HepG2 (cell line): Measurements from ENCODE around the gene QKI. TPM values are rescaled to one million over a fixed set of nuclear protein-coding genes. Genes with fewer than 3 reads are reported as not detected.

Experiments
- ATRX ChIP-seq: sonication (generic); formaldehyde crosslinking; IDR thresholded peaks from 2 replicates; pipeline ENCODE4 v1.4.0; 2020; ENCODE audit warnings: missing genetic modification reagents, borderline replicate concordance
- KDM1A ChIP-seq: IDR thresholded peaks from 2 replicates; pipeline ENCODE4 v1.6.1; 2016; ENCODE audit warnings: missing compliant biosample characterization
- MIER3 ChIP-seq: IDR thresholded peaks from 2 replicates; pipeline ENCODE4 v1.6.1; 2016; ENCODE audit warnings: missing compliant biosample characterization, borderline replicate concordance
- RNF2 ChIP-seq: fragments of 450-650 bp; conservative IDR thresholded peaks from 2 replicates; pipeline ENCODE4 v1.6.1; 2016; ENCODE audit warnings: low read depth
- STAT5B ChIP-seq: sonication (generic); formaldehyde crosslinking; IDR thresholded peaks from 2 replicates; pipeline ENCODE4 v1.4.0; 2020; ENCODE audit warnings: missing genetic modification reagents
- ZNF12 ChIP-seq: sonication (generic); formaldehyde crosslinking; IDR thresholded peaks from 2 replicates; pipeline ENCODE4 v1.5.0; 2020; ENCODE audit warnings: missing genetic modification reagents
- ZNF232 ChIP-seq: sonication (generic); formaldehyde crosslinking; IDR thresholded peaks from 2 replicates; pipeline ENCODE4 v1.4.0; 2020; ENCODE audit warnings: missing genetic modification reagents, borderline replicate concordance
- ZNF337 ChIP-seq: sonication (generic); formaldehyde crosslinking; IDR thresholded peaks from 2 replicates; pipeline ENCODE4 v1.5.1; 2020; ENCODE audit warnings: missing genetic modification reagents, low read depth, mild to moderate bottlenecking, borderline replicate concordance
- ZNF589 ChIP-seq: sonication (generic); formaldehyde crosslinking; conservative IDR thresholded peaks from 2 replicates; pipeline ENCODE4 v1.8.0; 2022; ENCODE audit warnings: mild to moderate bottlenecking, moderate library complexity, missing genetic modification reagents
- ZNF773 ChIP-seq: sonication (generic); formaldehyde crosslinking; IDR thresholded peaks from 2 replicates; pipeline ENCODE4 v1.4.0; 2020; ENCODE audit warnings: missing genetic modification reagents, borderline replicate concordance
- polyA plus RNA-seq, 8 experiments: library from polyadenylated mRNA; depleted of rRNA in 3 of 8; stranded (reverse) in 7 of 8; unstranded in 1 of 8; fragments of >200 nt; fragmentation: Illumina TruSeq in 4 of 8; extraction: Trizol in 4 of 8; gene quantifications; 2 replicates each; pipeline versions ENCODE4 v1.2.1 to v1.2.3, GENCODE V29; 2011 to 2016; ENCODE audit warnings: low read depth in 4 of 8, missing spikeins in 1 of 8, mixed read lengths in 1 of 8; ENCODE audit not compliant: insufficient read depth in 1 of 8
- total RNA-seq, 5 experiments: library from RNA; depleted of rRNA; stranded (reverse); fragments of >200 nt; fragmentation: Illumina TruSeq; extraction: Trizol; gene quantifications; 2 replicates each; pipeline ENCODE4 v1.2.3, GENCODE V29; 2016; ENCODE audit warnings: low read depth in 1 of 5
- TF ChIP-seq, protein P1 (sequence below): sonication (generic); formaldehyde crosslinking; IDR thresholded peaks from 2 replicates; pipeline ENCODE4 v1.8.0; 2022; ENCODE audit warnings: missing genetic modification reagents, mild to moderate bottlenecking, moderate library complexity, borderline replicate concordance
- TF ChIP-seq, protein P2 (sequence below): IDR thresholded peaks from 2 replicates; pipeline ENCODE4 v1.6.1; 2016; ENCODE audit warnings: missing biosample characterization, missing genetic modification reagents, low read depth
- TF ChIP-seq, protein P3 (sequence below): IDR thresholded peaks from 2 replicates; pipeline ENCODE4 v1.4.0; 2020; ENCODE audit warnings: mild to moderate bottlenecking, missing genetic modification reagents
- TF ChIP-seq, protein P4 (sequence below): sonication (generic); formaldehyde crosslinking; IDR thresholded peaks from 2 replicates; pipeline ENCODE4 v1.5.1; 2020; ENCODE audit warnings: missing genetic modification reagents, mild to moderate bottlenecking, borderline replicate concordance

Gene QKI
- total and polyA plus RNA-seq, 2 of the 13 experiments (the other 11 are each of a cell fraction or from before 2014, with no cell fraction given), result 136 to 137 TPM

DNA sequence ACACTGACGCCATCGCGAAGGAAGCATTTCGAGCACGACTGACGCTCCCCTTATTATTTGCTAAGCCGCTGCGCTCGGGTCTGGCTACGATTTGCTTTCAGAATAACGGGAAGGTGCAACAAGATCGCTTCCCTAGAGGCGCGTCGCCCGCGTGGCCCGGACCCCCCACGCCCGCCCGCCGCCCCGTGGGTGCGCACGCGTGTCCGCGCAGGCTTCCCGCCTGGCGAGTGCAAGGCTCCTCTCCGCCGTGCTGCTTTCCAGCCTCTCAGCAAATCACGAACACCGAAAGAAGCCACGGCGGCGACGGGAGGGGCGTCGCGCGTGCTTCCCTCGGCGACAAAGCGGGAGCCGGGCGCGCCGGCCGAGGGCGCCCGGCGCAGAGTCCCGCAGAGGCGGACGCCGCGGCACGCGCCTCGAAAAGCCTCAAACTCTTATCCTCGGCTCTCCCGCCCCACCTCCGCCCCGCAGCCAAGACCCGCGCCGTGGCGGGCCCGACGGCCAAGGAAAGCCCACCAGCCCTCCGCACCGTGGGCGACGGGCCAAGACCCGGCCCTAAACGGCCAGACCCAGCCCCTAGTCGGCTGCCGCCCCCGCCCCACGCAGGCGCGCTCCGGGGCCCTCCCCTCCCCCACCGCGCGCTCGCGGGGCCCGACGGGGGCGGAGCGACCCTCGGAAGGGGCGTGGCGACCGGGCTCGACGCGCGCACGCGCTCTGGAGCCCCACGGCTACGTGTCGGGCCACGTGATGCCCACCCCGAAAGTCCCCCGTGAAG is 987 bp upstream of the QKI start (continued):
- TF ChIP-seq ZNF589 (CRISPR knock-in tag), result peak; percentile 66; the same call in 1 of the 2 replicates
- TF ChIP-seq, protein P1, sequence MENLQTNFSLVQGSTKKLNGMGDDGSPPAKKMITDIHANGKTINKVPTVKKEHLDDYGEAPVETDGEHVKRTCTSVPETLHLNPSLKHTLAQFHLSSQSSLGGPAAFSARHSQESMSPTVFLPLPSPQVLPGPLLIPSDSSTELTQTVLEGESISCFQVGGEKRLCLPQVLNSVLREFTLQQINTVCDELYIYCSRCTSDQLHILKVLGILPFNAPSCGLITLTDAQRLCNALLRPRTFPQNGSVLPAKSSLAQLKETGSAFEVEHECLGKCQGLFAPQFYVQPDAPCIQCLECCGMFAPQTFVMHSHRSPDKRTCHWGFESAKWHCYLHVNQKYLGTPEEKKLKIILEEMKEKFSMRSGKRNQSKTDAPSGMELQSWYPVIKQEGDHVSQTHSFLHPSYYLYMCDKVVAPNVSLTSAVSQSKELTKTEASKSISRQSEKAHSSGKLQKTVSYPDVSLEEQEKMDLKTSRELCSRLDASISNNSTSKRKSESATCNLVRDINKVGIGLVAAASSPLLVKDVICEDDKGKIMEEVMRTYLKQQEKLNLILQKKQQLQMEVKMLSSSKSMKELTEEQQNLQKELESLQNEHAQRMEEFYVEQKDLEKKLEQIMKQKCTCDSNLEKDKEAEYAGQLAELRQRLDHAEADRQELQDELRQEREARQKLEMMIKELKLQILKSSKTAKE (CRISPR knock-in tag), result peak; percentile 42; the same call in 1 of the 2 replicates
- no peak for TF ChIP-seq ZNF232 (CRISPR knock-in tag)
- TF ChIP-seq, protein P2, sequence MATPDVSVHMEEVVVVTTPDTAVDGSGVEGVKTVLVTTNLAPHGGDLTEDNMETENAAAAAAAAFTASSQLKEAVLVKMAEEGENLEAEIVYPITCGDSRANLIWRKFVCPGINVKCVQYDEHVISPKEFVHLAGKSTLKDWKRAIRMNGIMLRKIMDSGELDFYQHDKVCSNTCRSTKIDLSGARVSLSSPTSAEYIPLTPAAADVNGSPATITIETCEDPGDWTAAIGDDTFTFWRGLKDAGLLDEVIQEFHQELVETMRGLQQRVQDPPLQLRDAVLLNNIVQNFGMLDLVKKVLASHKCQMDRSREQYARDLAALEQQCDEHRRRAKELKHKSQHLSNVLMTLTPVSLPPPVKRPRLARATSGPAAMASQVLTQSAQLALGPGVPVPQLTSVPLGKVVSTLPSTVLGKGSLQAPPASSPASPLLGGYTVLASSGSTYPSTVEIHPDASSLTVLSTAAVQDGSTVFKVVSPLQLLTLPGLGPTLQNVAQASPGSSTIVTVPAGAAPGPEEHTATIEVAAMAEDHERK (CRISPR knock-in tag), result no peak
- peak; percentile 92 for TF ChIP-seq RNF2
- no peak for TF ChIP-seq ATRX (CRISPR knock-in tag)
- TF ChIP-seq, protein P3, sequence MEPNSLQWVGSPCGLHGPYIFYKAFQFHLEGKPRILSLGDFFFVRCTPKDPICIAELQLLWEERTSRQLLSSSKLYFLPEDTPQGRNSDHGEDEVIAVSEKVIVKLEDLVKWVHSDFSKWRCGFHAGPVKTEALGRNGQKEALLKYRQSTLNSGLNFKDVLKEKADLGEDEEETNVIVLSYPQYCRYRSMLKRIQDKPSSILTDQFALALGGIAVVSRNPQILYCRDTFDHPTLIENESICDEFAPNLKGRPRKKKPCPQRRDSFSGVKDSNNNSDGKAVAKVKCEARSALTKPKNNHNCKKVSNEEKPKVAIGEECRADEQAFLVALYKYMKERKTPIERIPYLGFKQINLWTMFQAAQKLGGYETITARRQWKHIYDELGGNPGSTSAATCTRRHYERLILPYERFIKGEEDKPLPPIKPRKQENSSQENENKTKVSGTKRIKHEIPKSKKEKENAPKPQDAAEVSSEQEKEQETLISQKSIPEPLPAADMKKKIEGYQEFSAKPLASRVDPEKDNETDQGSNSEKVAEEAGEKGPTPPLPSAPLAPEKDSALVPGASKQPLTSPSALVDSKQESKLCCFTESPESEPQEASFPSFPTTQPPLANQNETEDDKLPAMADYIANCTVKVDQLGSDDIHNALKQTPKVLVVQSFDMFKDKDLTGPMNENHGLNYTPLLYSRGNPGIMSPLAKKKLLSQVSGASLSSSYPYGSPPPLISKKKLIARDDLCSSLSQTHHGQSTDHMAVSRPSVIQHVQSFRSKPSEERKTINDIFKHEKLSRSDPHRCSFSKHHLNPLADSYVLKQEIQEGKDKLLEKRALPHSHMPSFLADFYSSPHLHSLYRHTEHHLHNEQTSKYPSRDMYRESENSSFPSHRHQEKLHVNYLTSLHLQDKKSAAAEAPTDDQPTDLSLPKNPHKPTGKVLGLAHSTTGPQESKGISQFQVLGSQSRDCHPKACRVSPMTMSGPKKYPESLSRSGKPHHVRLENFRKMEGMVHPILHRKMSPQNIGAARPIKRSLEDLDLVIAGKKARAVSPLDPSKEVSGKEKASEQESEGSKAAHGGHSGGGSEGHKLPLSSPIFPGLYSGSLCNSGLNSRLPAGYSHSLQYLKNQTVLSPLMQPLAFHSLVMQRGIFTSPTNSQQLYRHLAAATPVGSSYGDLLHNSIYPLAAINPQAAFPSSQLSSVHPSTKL, result peak; percentile 72
- peak; percentile 48; the same call in 1 of the 2 replicates for TF ChIP-seq KDM1A (CRISPR knock-in tag)
- no peak for TF ChIP-seq STAT5B
- TF ChIP-seq ZNF773 (CRISPR knock-in tag), result peak; percentile 31; the same call in 1 of the 2 replicates
- TF ChIP-seq ZNF12 (CRISPR knock-in tag), result peak; percentile 27; the same call in 1 of the 2 replicates
- peak; percentile 77; the same call in 1 of the 2 replicates for TF ChIP-seq ZNF337
- TF ChIP-seq MIER3 (CRISPR knock-in tag), result no peak; the same call in 1 of the 2 replicates
- TF ChIP-seq, protein P4, sequence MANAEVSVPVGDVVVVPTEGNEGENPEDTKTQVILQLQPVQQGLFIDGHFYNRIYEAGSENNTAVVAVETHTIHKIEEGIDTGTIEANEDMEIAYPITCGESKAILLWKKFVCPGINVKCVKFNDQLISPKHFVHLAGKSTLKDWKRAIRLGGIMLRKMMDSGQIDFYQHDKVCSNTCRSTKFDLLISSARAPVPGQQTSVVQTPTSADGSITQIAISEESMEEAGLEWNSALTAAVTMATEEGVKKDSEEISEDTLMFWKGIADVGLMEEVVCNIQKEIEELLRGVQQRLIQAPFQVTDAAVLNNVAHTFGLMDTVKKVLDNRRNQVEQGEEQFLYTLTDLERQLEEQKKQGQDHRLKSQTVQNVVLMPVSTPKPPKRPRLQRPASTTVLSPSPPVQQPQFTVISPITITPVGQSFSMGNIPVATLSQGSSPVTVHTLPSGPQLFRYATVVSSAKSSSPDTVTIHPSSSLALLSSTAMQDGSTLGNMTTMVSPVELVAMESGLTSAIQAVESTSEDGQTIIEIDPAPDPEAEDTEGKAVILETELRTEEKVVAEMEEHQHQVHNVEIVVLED (CRISPR knock-in tag), result peak; percentile 38
